DOHH2 (cell line): ENCODE measurements around the gene CPED1.

ENCODE experiments used
- CTCF ChIP-seq: fragments of 200-600 bp; sonication (generic); IDR thresholded peaks from one replicate; pipeline ENCODE4 v1.5.1; 2014; ENCODE audit warnings: antibody characterized with exemption, mild to moderate bottlenecking, low read depth, low read length; ENCODE audit not compliant: poor library complexity, severe bottlenecking
- EZH2phosphoT487 ChIP-seq: fragments of 200-600 bp; sonication (generic); IDR thresholded peaks from 2 replicates; pipeline ENCODE4 v1.6.1; 2017; ENCODE audit warnings: borderline replicate concordance, mild to moderate bottlenecking, antibody characterized with exemption, low read length, moderate library complexity, mixed read lengths

- TF ChIP-seq CTCF (no peak), EZH2phosphoT487 (no peak)
These were observed 40.8 kb downstream of the CPED1 start for GRCh38 chr7:121029302-121029701.
